ENCODE data around the gene OGFR. TPM values are rescaled to one million over a fixed set of nuclear protein-coding genes. Genes with fewer than 3 reads are reported as not detected.

OGFR gene
- total RNA-seq, 6 experiments from 2014 or later: 40.7 to 48.1 (median 47.0) TPM

DNA sequence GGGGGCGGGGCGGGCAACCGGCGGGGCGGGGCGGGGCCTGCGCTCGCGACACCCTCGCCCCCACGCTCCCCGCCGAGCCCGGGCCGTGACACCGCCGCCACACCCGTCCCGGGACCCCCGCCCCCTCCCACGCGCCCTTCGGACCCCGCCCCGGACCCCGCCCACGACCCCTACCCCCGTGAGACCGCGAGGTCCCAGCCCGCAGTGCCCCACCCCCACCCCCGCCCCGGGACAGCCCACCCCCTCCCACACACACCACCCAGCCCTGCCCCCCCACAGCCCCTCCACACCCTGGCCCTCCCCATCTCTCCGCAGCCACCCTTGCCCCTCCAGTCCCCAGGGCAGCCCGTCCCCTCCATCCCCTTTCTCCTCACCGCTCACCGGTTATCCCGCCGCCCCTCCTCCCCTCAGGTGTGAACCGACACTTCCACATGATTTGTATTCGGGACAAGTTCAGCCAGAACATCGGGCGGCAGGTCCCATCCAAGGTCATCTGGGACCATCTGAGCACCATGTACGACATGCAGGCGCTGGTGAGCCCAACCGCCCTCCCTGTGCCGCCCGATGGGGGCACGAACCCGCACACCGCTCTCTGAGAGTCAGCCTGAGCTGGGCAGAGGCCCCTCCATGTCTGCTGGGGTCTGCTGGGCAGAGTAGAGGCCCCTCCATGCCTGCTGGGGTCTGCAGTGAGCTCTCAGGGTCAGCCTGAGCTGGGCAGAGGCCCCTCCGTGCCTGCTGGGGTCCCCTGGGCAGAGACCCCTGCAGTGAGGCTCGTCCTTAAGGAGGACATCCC is 7.7 kb upstream of the OGFR start:
- intact Hi-C loops (cut with DNase I): no loop called here
- H3K4me3 ChIP-seq: peak overlapping the region; percentile 59 to 88 (median 66)
- H3K9me3 ChIP-seq: no peaks in the 10 kb centered on the region
- no peak for TF ChIP-seq POLR2A (IDR thresholded peaks at IDR 0.05)
- TF ChIP-seq, protein P1, sequence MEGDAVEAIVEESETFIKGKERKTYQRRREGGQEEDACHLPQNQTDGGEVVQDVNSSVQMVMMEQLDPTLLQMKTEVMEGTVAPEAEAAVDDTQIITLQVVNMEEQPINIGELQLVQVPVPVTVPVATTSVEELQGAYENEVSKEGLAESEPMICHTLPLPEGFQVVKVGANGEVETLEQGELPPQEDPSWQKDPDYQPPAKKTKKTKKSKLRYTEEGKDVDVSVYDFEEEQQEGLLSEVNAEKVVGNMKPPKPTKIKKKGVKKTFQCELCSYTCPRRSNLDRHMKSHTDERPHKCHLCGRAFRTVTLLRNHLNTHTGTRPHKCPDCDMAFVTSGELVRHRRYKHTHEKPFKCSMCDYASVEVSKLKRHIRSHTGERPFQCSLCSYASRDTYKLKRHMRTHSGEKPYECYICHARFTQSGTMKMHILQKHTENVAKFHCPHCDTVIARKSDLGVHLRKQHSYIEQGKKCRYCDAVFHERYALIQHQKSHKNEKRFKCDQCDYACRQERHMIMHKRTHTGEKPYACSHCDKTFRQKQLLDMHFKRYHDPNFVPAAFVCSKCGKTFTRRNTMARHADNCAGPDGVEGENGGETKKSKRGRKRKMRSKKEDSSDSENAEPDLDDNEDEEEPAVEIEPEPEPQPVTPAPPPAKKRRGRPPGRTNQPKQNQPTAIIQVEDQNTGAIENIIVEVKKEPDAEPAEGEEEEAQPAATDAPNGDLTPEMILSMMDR (IDR thresholded peaks at IDR 0.05): no peak
- H3K27ac ChIP-seq: peak overlapping the region; percentile 87 to 94 (median 89)
- DNase-seq (no peak), ATAC-seq (no peak)
- H3K27me3 ChIP-seq: no peaks in the 10 kb centered on the region
- H3K36me3 ChIP-seq: peaks cover 0 to 26% (median 9%) of the 10 kb centered on the region in 4 donors
- H3K4me1 ChIP-seq: peaks cover 0 to 31% (median 12%) of the 10 kb centered on the region in 4 donors
- 5% methylated on average over 7 of the region's 53 CpGs for WGBS (ENCODE audit: insufficient coverage, low coverage, low lambda C conversion rate, missing lambda C conversion rate)

DNA sequence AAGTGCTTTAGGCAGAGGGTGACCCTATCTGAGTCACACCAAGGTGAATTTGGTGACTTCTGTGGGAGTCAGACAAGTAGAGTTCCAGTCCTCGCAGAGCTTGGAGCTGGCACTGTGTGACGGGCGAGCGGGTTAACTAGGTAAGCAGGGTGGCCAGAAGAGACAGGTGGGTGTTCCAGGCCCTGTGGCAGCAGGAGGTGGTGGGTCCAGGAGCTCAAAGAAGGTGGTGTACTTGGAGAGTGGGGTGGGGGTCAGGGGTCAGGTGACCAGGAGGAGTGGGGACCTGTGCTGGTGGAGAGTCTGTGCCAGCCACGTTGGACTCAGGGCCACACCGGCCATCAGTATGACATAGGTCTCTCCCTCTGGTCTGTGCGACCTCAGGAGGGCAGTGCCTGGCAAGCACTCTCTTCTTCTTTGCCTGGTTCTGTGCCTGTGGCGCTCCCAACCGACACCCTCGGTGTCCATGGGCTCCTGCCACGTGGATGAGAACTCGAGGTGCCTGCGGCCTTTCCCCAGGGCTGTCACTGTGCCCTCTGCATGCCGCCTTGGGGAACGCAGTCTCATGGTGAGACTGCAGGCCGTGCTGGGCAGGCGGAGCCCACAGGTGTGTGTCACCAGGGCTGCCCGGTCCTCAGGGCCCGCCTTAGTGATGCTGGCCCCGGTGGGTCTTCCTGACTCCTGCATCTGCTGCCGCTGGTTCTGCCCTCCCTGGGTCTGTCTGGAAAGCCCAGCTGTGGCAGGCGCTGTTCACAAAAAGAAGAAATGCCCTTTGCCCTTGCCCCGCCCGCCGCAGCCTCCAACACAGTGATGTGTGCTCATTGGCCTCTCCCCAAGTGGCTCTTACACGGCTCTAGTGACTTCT is 6.7 kb upstream of the OGFR start:
- no peaks in the 10 kb centered on the region for H3K27me3 ChIP-seq
- H3K4me1 ChIP-seq: peaks cover 0 to 31% (median 12%) of the 10 kb centered on the region in 4 donors
- H3K36me3 ChIP-seq: peaks cover 0 to 26% (median 9%) of the 10 kb centered on the region in 4 donors
- ATAC-seq: peak; percentile 15 to 40 (median 29)
- intact Hi-C loops (cut with DNase I): no loop called here
- H3K27ac ChIP-seq: peak overlapping the region; percentile 38 to 86 (median 83)
- WGBS (ENCODE audit: insufficient coverage, low coverage, low lambda C conversion rate, missing lambda C conversion rate): 35% methylated on average over 15 of the region's 26 CpGs
- H3K4me3 ChIP-seq: peak overlapping the region in 1 of 3 donors; percentile 23
- TF ChIP-seq, protein P1 (IDR thresholded peaks at IDR 0.05): no peak
- no peak for TF ChIP-seq POLR2A (IDR thresholded peaks at IDR 0.05)
- peak; percentile 73 to 86 (median 84) for DNase-seq
- no peaks in the 10 kb centered on the region for H3K9me3 ChIP-seq

DNA sequence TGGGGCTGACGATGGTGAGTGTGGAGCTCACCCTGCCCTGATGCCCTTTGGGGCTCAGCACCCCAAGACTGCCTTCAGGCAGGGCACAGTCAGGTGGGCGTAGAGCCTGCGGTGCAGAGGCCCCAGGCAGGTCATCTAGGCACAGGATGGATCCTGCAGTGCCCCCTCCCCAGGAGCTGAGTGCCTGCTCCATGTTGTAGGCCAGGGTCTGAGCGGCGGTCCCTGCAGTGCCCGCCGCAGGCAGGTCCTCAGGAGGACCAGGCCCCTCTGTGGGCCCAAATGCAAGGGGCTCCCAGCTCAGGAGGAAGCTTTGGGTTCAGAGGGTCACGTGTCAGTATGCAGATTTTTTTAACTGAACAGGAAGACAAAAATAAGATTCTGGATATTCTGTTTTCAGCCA is 5.6 kb upstream of the OGFR start:
- WGBS (ENCODE audit: insufficient coverage, low coverage, low lambda C conversion rate, missing lambda C conversion rate): 64% methylated on average over 1 of the region's 8 CpGs
- no peak for DNase-seq
- H3K4me3 ChIP-seq: no peak overlapping the region
- TF ChIP-seq POLR2A (IDR thresholded peaks at IDR 0.05): no peak
- TF ChIP-seq, protein P1 (IDR thresholded peaks at IDR 0.05): no peak
- H3K4me1 ChIP-seq: peaks cover 0 to 38% (median 12%) of the 10 kb centered on the region in 4 donors
- no peaks in the 10 kb centered on the region for H3K27me3 ChIP-seq
- peaks cover 0 to 26% (median 9%) of the 10 kb centered on the region in 4 donors for H3K36me3 ChIP-seq
- H3K9me3 ChIP-seq: no peaks in the 10 kb centered on the region
- ATAC-seq: no peak
- intact Hi-C loops (cut with DNase I): no loop called here
- peak overlapping the region in 1 of 3 donors; percentile 86 for H3K27ac ChIP-seq

DNA sequence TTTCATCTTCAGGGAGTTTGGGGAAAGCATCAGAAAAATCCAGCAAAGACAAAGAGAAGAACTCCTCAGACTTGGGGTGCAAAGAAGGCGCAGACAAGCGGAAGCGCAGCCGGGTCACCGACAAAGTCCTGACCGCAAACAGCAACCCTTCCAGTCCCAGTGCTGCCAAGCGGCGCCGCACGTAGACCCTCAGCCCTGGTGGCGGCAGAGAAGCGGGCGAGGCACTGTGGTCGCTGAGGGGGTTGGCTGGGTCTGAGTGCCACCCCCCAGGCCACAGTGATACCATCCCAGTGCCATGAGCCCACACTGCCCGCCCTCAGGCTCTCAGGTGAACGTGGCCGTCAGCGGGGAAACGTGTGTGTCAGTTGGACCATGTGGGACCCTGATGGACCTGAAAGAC is 5.2 kb upstream of the OGFR start:
- Histone ChIP-seq H3K9me3 (no peaks in the 10 kb centered on the region), H3K36me3 (peaks cover 0 to 26% (median 9%) of the 10 kb centered on the region in 4 donors), H3K4me3 (no peak overlapping the region), H3K27me3 (no peaks in the 10 kb centered on the region), H3K27ac (no peak overlapping the region), H3K4me1 (peaks cover 0 to 41% (median 13%) of the 10 kb centered on the region in 4 donors)
- intact Hi-C loops (cut with DNase I): no loop called here
- DNase-seq: no peak
- TF ChIP-seq, protein P1 (IDR thresholded peaks at IDR 0.05): no peak
- no peak for TF ChIP-seq POLR2A (IDR thresholded peaks at IDR 0.05)
- WGBS (ENCODE audit: insufficient coverage, low coverage, low lambda C conversion rate, missing lambda C conversion rate): 96% methylated on average over 12 of the region's 19 CpGs
- ATAC-seq: no peak
